Neural progenitor cell (in vitro differentiated cells): Measurements from ENCODE around the gene PRPF18. TPM values are rescaled to one million over a fixed set of nuclear protein-coding genes. Genes with fewer than 3 reads are reported as not detected.

Experiments
- DNase-seq: peaks from one replicate; pipeline ENCODE4 v3.0.0-alpha.2; 2016; ENCODE audit warnings: low spot score
- H2AFZ ChIP-seq: fragments of 200-600 bp; sonication (generic); replicated peaks from 2 replicates; pipeline ENCODE4 v1.6.1; 2016; ENCODE audit warnings: antibody characterized with exemption
- H3F3A ChIP-seq: fragments of 200-600 bp; sonication (generic); 2 replicates; pipeline ENCODE4 v1.6.1; 2016; ENCODE audit warnings: antibody characterized with exemption, low read depth
- H3K27ac ChIP-seq: fragments of 200-600 bp; sonication (generic); 2 replicates; pipeline ENCODE4 v1.5.1; 2016; ENCODE audit warnings: mild to moderate bottlenecking
- H3K27me3 ChIP-seq: fragments of 200-600 bp; sonication (generic); 2 replicates; pipeline ENCODE4 v1.6.1; 2016; ENCODE audit warnings: mild to moderate bottlenecking, moderate library complexity
- H3K36me3 ChIP-seq: fragments of 200-600 bp; sonication (generic); 2 replicates; pipeline ENCODE4 v1.5.1; 2016
- H3K4me1 ChIP-seq: fragments of 200-600 bp; sonication (generic); 2 replicates; pipeline ENCODE4 v1.6.1; 2016; ENCODE audit warnings: mixed run types
- H3K4me2 ChIP-seq: fragments of 200-600 bp; sonication (generic); 2 replicates; pipeline ENCODE4 v1.6.1; 2016
- H3K4me3 ChIP-seq: fragments of 200-600 bp; sonication (generic); 2 replicates; pipeline ENCODE4 v1.5.1; 2016
- H3K79me2 ChIP-seq: fragments of 200-600 bp; sonication (generic); 2 replicates; pipeline ENCODE4 v1.6.1; 2016; ENCODE audit warnings: low read depth
- H3K9ac ChIP-seq: fragments of 200-600 bp; sonication (generic); 2 replicates; pipeline ENCODE4 v1.6.1; 2016
- H3K9me3 ChIP-seq: fragments of 200-600 bp; sonication (generic); 2 replicates; pipeline ENCODE4 v1.5.1; 2016; ENCODE audit warnings: low read depth
- H4K20me1 ChIP-seq: fragments of 200-600 bp; sonication (generic); 2 replicates; pipeline ENCODE4 v1.6.1; 2016; ENCODE audit warnings: low read depth
- H3K27ac Mint-ChIP-seq: 3 replicates; pipeline ENCODE4 v1.8.0; 2021; ENCODE audit warnings: mixed read lengths
- H3K27me3 Mint-ChIP-seq: 2 replicates; pipeline ENCODE4 v1.8.0; 2022; ENCODE audit warnings: low read depth, mild to moderate bottlenecking, inconsistent platforms, moderate library complexity, mixed read lengths; ENCODE audit not compliant: insufficient read depth
- H3K36me3 Mint-ChIP-seq: 3 replicates; pipeline ENCODE4 v1.8.0; 2021; ENCODE audit warnings: mixed read lengths
- H3K4me1 Mint-ChIP-seq: 3 replicates; pipeline ENCODE4 v1.8.0; 2021; ENCODE audit warnings: mixed read lengths
- H3K4me3 Mint-ChIP-seq: 3 replicates; pipeline ENCODE4 v1.8.0; 2021; ENCODE audit warnings: mild to moderate bottlenecking, moderate library complexity, mixed read lengths
- H3K9me3 Mint-ChIP-seq: 3 replicates; pipeline ENCODE4 v1.8.0; 2020; ENCODE audit warnings: mixed read lengths
- EZH2 ChIP-seq: fragments of 200-600 bp; sonication (generic); IDR thresholded peaks from 2 replicates; pipeline ENCODE4 v1.6.1; 2017; ENCODE audit warnings: antibody characterized with exemption, mild to moderate bottlenecking, moderate library complexity
- EZH2phosphoT487 ChIP-seq: fragments of 200-600 bp; sonication (generic); IDR thresholded peaks from 2 replicates; pipeline ENCODE4 v1.6.1; 2017; ENCODE audit warnings: antibody characterized with exemption
- total RNA-seq: library from RNA; depleted of rRNA; stranded (reverse); fragments of >200 nt; gene quantifications from 2 replicates; pipeline ENCODE4 v1.2.3, GENCODE V29; 2015; ENCODE audit warnings: low replicate concordance
- TF ChIP-seq, protein P1 (sequence below): fragments of 200-600 bp; sonication (generic); IDR thresholded peaks from 2 replicates; pipeline ENCODE4 v1.5.1; 2017; ENCODE audit warnings: antibody characterized with exemption, mild to moderate bottlenecking

Gene PRPF18
- total RNA-seq, 1 donor from 2014 or later = 30.8 TPM

- peak; percentile 73 for DNase-seq
- peaks cover 33% of the 10 kb centered on the region for H3K36me3 Mint-ChIP-seq
- peaks cover 3% of the 10 kb centered on the region for H3K27me3 Mint-ChIP-seq
Measured at GRCh38 chr10:13672548-13672947, 85.8 kb downstream of the PRPF18 start.

GRCh38 chr10:13673156-13673555 lies 86.4 kb downstream of the PRPF18 start:
- Histone ChIP-seq H3F3A (peaks cover 25% of the 10 kb centered on the region), H3K27me3 (no peaks in the 10 kb centered on the region), H3K36me3 (no peaks in the 10 kb centered on the region), H3K4me3 (peak overlapping the region; percentile 18), H3K27ac (peak overlapping the region; percentile 16), H3K9me3 (no peaks in the 10 kb centered on the region), H3K4me2 (peak overlapping the region; percentile 67), H4K20me1 (no peaks in the 10 kb centered on the region), H3K4me1 (peaks cover 50% of the 10 kb centered on the region), H3K9ac (no peak overlapping the region), H3K79me2 (no peaks in the 10 kb centered on the region), H2AFZ (no peak overlapping the region)
- peaks cover 28% of the 10 kb centered on the region for H3K36me3 Mint-ChIP-seq
- H3K4me3 Mint-ChIP-seq = peak overlapping the region; percentile 65
- peaks cover 3% of the 10 kb centered on the region for H3K27me3 Mint-ChIP-seq
- peak; percentile 45 for DNase-seq
- H3K27ac Mint-ChIP-seq = peak overlapping the region; percentile 93
- H3K4me1 Mint-ChIP-seq = peaks cover 42% of the 10 kb centered on the region
- TF ChIP-seq EZH2phosphoT487 (no peak), EZH2 (no peak)
- TF ChIP-seq, protein P1, sequence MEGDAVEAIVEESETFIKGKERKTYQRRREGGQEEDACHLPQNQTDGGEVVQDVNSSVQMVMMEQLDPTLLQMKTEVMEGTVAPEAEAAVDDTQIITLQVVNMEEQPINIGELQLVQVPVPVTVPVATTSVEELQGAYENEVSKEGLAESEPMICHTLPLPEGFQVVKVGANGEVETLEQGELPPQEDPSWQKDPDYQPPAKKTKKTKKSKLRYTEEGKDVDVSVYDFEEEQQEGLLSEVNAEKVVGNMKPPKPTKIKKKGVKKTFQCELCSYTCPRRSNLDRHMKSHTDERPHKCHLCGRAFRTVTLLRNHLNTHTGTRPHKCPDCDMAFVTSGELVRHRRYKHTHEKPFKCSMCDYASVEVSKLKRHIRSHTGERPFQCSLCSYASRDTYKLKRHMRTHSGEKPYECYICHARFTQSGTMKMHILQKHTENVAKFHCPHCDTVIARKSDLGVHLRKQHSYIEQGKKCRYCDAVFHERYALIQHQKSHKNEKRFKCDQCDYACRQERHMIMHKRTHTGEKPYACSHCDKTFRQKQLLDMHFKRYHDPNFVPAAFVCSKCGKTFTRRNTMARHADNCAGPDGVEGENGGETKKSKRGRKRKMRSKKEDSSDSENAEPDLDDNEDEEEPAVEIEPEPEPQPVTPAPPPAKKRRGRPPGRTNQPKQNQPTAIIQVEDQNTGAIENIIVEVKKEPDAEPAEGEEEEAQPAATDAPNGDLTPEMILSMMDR = no peak
- no peaks in the 10 kb centered on the region for H3K9me3 Mint-ChIP-seq

More at GRCh38 chr10:13672548-13672947, 85.8 kb downstream of the PRPF18 start:
- Mint-ChIP-seq H3K27ac (peak overlapping the region; percentile 93), H3K4me3 (peak overlapping the region; percentile 22), H3K9me3 (no peaks in the 10 kb centered on the region), H3K4me1 (peaks cover 46% of the 10 kb centered on the region)
- peaks cover 50% of the 10 kb centered on the region for H3K4me1 ChIP-seq
- H3K4me2 ChIP-seq = peak overlapping the region; percentile 67
- no peaks in the 10 kb centered on the region for H3K36me3 ChIP-seq
- H3K4me3 ChIP-seq = no peak overlapping the region
- TF ChIP-seq EZH2phosphoT487 (no peak), EZH2 (no peak)
- TF ChIP-seq, protein P1 = no peak
- no peaks in the 10 kb centered on the region for H3K9me3 ChIP-seq
- H3K27ac ChIP-seq = peak overlapping the region; percentile 16
- no peaks in the 10 kb centered on the region for H3K27me3 ChIP-seq
- no peak overlapping the region for H2AFZ ChIP-seq
- H3K79me2 ChIP-seq = no peaks in the 10 kb centered on the region
- H3F3A ChIP-seq = peaks cover 25% of the 10 kb centered on the region
- no peak overlapping the region for H3K9ac ChIP-seq
- H4K20me1 ChIP-seq = no peaks in the 10 kb centered on the region

DNA sequence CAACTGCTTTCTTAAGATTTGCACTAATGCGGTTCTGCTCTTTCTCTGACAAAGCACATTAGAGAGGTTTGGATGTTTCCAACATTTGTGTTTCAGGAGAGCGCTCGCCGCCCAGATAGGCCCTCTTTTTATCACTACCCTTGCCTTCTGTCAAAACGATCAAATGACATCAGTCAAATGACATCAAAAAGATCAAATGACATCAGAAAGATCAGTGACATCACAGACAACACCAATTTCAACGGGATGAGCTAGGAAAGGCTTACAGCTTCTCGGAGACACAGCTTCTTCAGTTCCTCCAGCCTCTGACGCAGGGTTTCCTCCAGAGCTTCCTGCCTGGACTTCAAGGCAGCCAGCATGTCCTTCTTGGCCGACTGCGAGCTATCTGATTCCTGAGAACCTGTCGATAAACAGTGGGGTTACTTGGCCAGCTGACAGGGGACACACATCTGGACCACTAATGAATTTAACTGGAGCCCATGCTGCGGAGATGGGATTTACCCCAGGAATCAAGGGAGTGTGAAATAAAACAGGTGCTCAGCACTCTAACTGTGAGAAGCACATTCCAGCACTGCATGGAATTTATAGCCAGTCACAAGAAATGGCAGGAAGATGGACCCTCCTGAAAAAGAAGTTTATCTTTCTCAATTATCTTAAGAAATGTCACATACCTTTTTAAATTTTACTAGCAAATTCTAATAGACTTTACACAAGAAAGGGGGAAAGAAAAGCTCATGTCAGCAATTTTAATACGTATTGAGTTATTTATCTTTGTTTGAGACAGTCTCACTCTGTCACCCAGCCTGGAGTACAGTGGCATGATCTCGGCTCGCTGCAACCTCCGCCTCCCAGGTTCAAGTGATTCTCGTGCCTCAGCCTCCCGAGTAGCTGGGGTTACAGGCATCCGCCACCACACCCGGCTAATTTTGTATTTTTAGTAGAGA lies 88.2 kb downstream of the PRPF18 start:
- Mint-ChIP-seq H3K27me3 (peaks cover 3% of the 10 kb centered on the region), H3K27ac (no peak overlapping the region)

More for the DNA sequence above, 88.2 kb downstream of the PRPF18 start:
- no peak overlapping the region for H3K4me3 Mint-ChIP-seq
- Histone ChIP-seq H3K9ac (no peak overlapping the region), H3K36me3 (no peaks in the 10 kb centered on the region), H4K20me1 (no peaks in the 10 kb centered on the region), H3K4me1 (peaks cover 52% of the 10 kb centered on the region), H3F3A (peaks cover 30% of the 10 kb centered on the region), H3K27ac (no peak overlapping the region), H3K27me3 (no peaks in the 10 kb centered on the region), H3K79me2 (no peaks in the 10 kb centered on the region), H3K4me3 (no peak overlapping the region), H3K4me2 (no peak overlapping the region), H2AFZ (no peak overlapping the region), H3K9me3 (no peaks in the 10 kb centered on the region)
- peaks cover 39% of the 10 kb centered on the region for H3K4me1 Mint-ChIP-seq
- H3K9me3 Mint-ChIP-seq = no peaks in the 10 kb centered on the region
- TF ChIP-seq EZH2phosphoT487 (no peak), EZH2 (no peak)
- TF ChIP-seq, protein P1 = no peak
- DNase-seq = no peak
- H3K36me3 Mint-ChIP-seq = peaks cover 22% of the 10 kb centered on the region
